Thyroid gland (tissue), 4 donors: ENCODE measurements around the gene IRAG1.

Experiments
- POLR2A ChIP-seq, 2 donors: fragments of 450-650 bp; IDR thresholded peaks; one replicate each; pipeline ENCODE4 v1.6.1; 2017; ENCODE audit warnings: antibody characterized with exemption in 2 of 2, mild to moderate bottlenecking in 2 of 2, moderate library complexity in 1 of 2
- TF ChIP-seq, protein P1 (sequence below), 6 experiments: fragments of 200-600 bp in 3 of 6; fragments of 450-650 bp in 3 of 6; sonication (generic) in 3 of 6; IDR thresholded peaks; one replicate each; pipeline ENCODE4 v1.5.1; 2016 to 2019; ENCODE audit warnings: antibody characterized with exemption in 6 of 6, mild to moderate bottlenecking in 2 of 6, inconsistent platforms in 1 of 6, moderate library complexity in 1 of 6

DNA sequence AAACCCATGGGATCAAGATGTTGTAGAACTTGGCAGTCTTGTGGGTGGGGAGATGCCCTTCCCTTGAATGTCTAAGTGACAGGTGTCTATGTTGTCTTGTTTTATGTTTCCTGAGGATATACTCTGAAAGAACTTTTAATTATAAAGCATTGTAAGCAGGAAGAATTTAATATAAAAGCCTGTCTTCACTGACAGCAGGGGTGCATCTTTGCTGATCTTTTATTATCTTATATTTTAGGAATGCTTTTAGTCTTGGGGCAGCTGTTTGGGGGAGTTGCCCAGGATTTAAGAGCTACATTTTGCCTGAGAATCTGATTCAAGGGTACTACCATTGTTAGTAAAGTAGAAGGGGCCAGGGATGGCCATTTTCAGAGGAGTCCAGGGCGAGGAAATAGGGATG, 43.4 kb downstream of the IRAG1 start:
- TF ChIP-seq, protein P1, sequence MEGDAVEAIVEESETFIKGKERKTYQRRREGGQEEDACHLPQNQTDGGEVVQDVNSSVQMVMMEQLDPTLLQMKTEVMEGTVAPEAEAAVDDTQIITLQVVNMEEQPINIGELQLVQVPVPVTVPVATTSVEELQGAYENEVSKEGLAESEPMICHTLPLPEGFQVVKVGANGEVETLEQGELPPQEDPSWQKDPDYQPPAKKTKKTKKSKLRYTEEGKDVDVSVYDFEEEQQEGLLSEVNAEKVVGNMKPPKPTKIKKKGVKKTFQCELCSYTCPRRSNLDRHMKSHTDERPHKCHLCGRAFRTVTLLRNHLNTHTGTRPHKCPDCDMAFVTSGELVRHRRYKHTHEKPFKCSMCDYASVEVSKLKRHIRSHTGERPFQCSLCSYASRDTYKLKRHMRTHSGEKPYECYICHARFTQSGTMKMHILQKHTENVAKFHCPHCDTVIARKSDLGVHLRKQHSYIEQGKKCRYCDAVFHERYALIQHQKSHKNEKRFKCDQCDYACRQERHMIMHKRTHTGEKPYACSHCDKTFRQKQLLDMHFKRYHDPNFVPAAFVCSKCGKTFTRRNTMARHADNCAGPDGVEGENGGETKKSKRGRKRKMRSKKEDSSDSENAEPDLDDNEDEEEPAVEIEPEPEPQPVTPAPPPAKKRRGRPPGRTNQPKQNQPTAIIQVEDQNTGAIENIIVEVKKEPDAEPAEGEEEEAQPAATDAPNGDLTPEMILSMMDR (IDR thresholded peaks at IDR 0.05): no peak
- no peak for TF ChIP-seq POLR2A (IDR thresholded peaks at IDR 0.05)
